Measurements from ENCODE around the gene SLC16A7.

DNA sequence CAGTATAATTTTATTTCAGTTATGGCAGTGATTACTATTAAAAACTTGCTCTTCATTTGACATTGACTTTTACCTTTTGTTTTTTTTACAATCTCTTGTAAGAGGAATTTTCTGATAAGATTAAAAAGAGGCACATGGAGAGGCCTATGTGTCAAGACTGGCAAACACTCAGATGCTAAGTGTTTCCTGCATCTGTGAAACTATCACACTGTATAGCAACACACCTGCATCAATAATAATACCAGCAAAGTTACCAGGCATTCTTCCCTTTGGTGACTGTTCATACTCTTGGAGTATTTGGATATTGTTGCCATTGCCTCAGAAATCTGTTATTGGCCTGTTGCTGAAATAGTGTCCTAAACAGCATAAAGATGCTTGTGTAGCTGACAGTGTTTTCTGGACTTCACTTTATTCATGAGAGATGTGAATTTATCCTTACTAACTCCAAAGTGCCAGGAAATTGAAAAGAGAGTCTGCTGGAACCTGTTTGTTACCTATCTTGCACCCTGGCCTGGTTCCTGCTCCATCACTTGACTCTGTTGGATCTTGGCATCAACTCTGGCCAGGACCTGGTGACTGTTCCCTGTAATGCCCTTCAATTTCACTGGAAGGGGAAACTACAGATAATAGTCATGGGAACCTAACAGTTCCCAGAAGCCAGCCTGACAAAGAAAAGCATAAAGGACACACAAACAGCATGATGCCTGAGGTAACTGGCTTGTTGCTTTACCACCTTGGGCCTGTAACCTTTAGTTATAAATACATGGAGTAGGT, 19.8 kb downstream of the SLC16A7 start:
- TF ChIP-seq JUND (IDR thresholded peaks at IDR 0.05; ENCODE audit: low read length) (no peak), GABPA (IDR thresholded peaks at IDR 0.05; ENCODE audit: borderline replicate concordance, insufficient read depth, low read length) (no peak), EZH2 (IDR thresholded peaks at IDR 0.05; ENCODE audit: low read depth, low read length, severe bottlenecking) (no peak), NRF1 (IDR thresholded peaks at IDR 0.05; ENCODE audit: low read depth, low read length) (no peak), FOSL1 (IDR thresholded peaks at IDR 0.05; ENCODE audit: insufficient read depth, low read depth, low read length) (no peak), SIN3A (conservative IDR thresholded peaks at IDR 0.05 in 1 of 2, IDR thresholded peaks at IDR 0.05 in 1 of 2; ENCODE audit: low read depth in 1 of 2, low read length in 2 of 2) (no peak)
- TF ChIP-seq, protein P1, sequence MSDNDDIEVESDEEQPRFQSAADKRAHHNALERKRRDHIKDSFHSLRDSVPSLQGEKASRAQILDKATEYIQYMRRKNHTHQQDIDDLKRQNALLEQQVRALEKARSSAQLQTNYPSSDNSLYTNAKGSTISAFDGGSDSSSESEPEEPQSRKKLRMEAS (IDR thresholded peaks at IDR 0.05), result no peak
- TF ChIP-seq, protein P2, sequence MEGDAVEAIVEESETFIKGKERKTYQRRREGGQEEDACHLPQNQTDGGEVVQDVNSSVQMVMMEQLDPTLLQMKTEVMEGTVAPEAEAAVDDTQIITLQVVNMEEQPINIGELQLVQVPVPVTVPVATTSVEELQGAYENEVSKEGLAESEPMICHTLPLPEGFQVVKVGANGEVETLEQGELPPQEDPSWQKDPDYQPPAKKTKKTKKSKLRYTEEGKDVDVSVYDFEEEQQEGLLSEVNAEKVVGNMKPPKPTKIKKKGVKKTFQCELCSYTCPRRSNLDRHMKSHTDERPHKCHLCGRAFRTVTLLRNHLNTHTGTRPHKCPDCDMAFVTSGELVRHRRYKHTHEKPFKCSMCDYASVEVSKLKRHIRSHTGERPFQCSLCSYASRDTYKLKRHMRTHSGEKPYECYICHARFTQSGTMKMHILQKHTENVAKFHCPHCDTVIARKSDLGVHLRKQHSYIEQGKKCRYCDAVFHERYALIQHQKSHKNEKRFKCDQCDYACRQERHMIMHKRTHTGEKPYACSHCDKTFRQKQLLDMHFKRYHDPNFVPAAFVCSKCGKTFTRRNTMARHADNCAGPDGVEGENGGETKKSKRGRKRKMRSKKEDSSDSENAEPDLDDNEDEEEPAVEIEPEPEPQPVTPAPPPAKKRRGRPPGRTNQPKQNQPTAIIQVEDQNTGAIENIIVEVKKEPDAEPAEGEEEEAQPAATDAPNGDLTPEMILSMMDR (IDR thresholded peaks at IDR 0.05; ENCODE audit: control extremely low read depth in 1 of 3, insufficient read depth in 1 of 3, low read depth in 1 of 3, low read length in 3 of 3), result no peak

Measured in H1 (cell line).